NB4 (cell line): ENCODE data around the gene ACIN1.
"Not testable (repeated sequence)": the region's sequence is repeated elsewhere in the genome, so short reads cannot be mapped to it uniquely, and the experiment has no call there.

Experiments
- DNase-seq: peaks from one replicate; pipeline ENCODE4 v3.0.0; 2010; ENCODE audit warnings: low read depth
- H3K4me3 ChIP-seq: one replicate; pipeline ENCODE4 v1.5.1; 2011; ENCODE audit warnings: mild to moderate bottlenecking, low read depth, low read length, moderate library complexity
- CTCF ChIP-seq: IDR thresholded peaks from one replicate; pipeline ENCODE4 v1.5.1; 2012; ENCODE audit warnings: low read depth, low read length
- MAX ChIP-seq: IDR thresholded peaks from 2 replicates; pipeline ENCODE4 v1.6.1; 2011; ENCODE audit warnings: low read depth, low read length
- MYC ChIP-seq: IDR thresholded peaks from 2 replicates; pipeline ENCODE4 v1.6.1; 2011; ENCODE audit warnings: low read depth, low read length
- POLR2A ChIP-seq: IDR thresholded peaks from 2 replicates; pipeline ENCODE4 v1.6.1; 2011; ENCODE audit warnings: mild to moderate bottlenecking; ENCODE audit not compliant: insufficient read length; ENCODE audit errors: extremely low read depth

ACIN1 gene

GRCh38 chr14:23015618-23016017, 79.3 kb downstream of the ACIN1 start:
- no peak overlapping the region for H3K4me3 ChIP-seq
- no peak for DNase-seq
- TF ChIP-seq CTCF (no peak), POLR2A (no peak), MAX (no peak), MYC (no peak)

GRCh38 chr14:23013749-23014054, 81.2 kb downstream of the ACIN1 start:
- DNase-seq, H3K4me3 ChIP-seq: not testable (repeated sequence)

- no peak for DNase-seq
- H3K4me3 ChIP-seq = no peak overlapping the region
- no peak for TF ChIP-seq CTCF
- no peak for TF ChIP-seq MYC
- TF ChIP-seq MAX = no peak
- TF ChIP-seq POLR2A = no peak
Observed at GRCh38 chr14:23013054-23013748, 81.7 kb downstream of the ACIN1 start.

- peak; percentile 65 for TF ChIP-seq POLR2A
- TF ChIP-seq CTCF = no peak
- TF ChIP-seq MYC = no peak
- TF ChIP-seq MAX = no peak; the same call in none of the 2 replicates
- DNase-seq = peak; percentile 82
- H3K4me3 ChIP-seq = peak within 1 kb of the TSS; percentile 80
Observed at GRCh38 chr14:23009939-23010726, 84.8 kb downstream of the ACIN1 start, which contains the start of gene C14orf93. Gene C14orf93, minus strand, starts transcription at chr14:23010143. Its CDS starts 11,120 bp downstream, at chr14:22999023.

- peak; percentile 3; the same call in 1 of the 2 replicates for TF ChIP-seq MAX
- no peak for TF ChIP-seq CTCF
- H3K4me3 ChIP-seq = peak overlapping the region; percentile 80
- peak; percentile 41 for DNase-seq
Observed at GRCh38 chr14:23009483-23009938, 85.4 kb downstream of the ACIN1 start.

GRCh38 chr14:23008831-23009230, 86.1 kb downstream of the ACIN1 start:
- H3K4me3 ChIP-seq = peak overlapping the region; percentile 80
- no peak for TF ChIP-seq MYC
- TF ChIP-seq POLR2A = no peak
- TF ChIP-seq MAX = no peak
- DNase-seq = peak; percentile 70
